OCI-LY7 (cell line): Measurements from ENCODE around the gene SELENOP. TPM values are rescaled to one million over a fixed set of nuclear protein-coding genes. Genes with fewer than 3 reads are reported as not detected.

Experiments used
- BruUV-seq: library from RNA; stranded (reverse); fragments of 400-500 nt; replicated peaks from 2 replicates; lab custom pipeline; 2021; lab: Mats Ljungman, UMichigan
- CTCF ChIA-PET: fragments of 300-600 bp; sonication (Branson Sonifier 250); formaldehyde crosslinking; loops from one replicate; lab custom pipeline; 2022; ENCODE audit warnings: antibody characterized with exemption; ENCODE audit not compliant: unreplicated experiment; lab: Charles Lee
- POLR2A ChIA-PET: fragments of 300-600 bp; sonication (Branson Sonifier 250); formaldehyde crosslinking; loops from one replicate; lab custom pipeline; 2022; ENCODE audit warnings: antibody characterized with exemption; lab: Charles Lee
- DNase-seq: peaks from one replicate; pipeline ENCODE4 v3.0.0-alpha.2; 2015; ENCODE audit warnings: low spot score
- H2AFZ ChIP-seq: fragments of 200-600 bp; sonication (generic), shearing (Covaris generic); 2 replicates; pipeline ENCODE4 v1.6.1; 2014; ENCODE audit warnings: mild to moderate bottlenecking, antibody characterized with exemption, low read length, moderate library complexity
- H3K27ac ChIP-seq: fragments of 200-600 bp; sonication (generic); 2 replicates; pipeline ENCODE4 v1.5.1; 2014; ENCODE audit warnings: mixed run types, low read depth, mild to moderate bottlenecking, moderate library complexity, low read length, inconsistent platforms; ENCODE audit not compliant: poor library complexity, severe bottlenecking
- H3K36me3 ChIP-seq: fragments of 200-600 bp; sonication (generic); 2 replicates; pipeline ENCODE4 v1.6.1; 2014; ENCODE audit warnings: mild to moderate bottlenecking, antibody characterized with exemption, low read length, moderate library complexity, mixed read lengths; ENCODE audit not compliant: insufficient read depth
- H3K4me1 ChIP-seq: fragments of 200-600 bp; sonication (generic); 2 replicates; pipeline ENCODE4 v1.5.1; 2014; ENCODE audit warnings: mild to moderate bottlenecking, low read length; ENCODE audit not compliant: insufficient read depth, poor library complexity, severe bottlenecking
- H3K4me2 ChIP-seq: fragments of 200-600 bp; sonication (generic); 2 replicates; pipeline ENCODE4 v1.6.1; 2014; ENCODE audit warnings: mild to moderate bottlenecking, low read length
- H3K4me3 ChIP-seq: fragments of 200-600 bp; sonication (generic); 2 replicates; pipeline ENCODE4 v1.5.1; 2014; ENCODE audit warnings: mild to moderate bottlenecking, low read depth, low read length; ENCODE audit not compliant: poor library complexity, severe bottlenecking
- H3K79me2 ChIP-seq: fragments of 200-600 bp; sonication (generic); 2 replicates; pipeline ENCODE4 v1.6.1; 2016; ENCODE audit warnings: low read depth, mild to moderate bottlenecking, low read length, moderate library complexity, mixed read lengths; ENCODE audit not compliant: insufficient read depth
- H3K9me2 ChIP-seq: fragments of 200-600 bp; sonication (generic); 2 replicates; pipeline ENCODE4 v1.6.1; 2016; ENCODE audit warnings: mild to moderate bottlenecking, low read length, mixed read lengths; ENCODE audit not compliant: insufficient read depth
- H3K9me3 ChIP-seq: fragments of 200-600 bp; sonication (generic); 2 replicates; pipeline ENCODE4 v1.6.1; 2014; ENCODE audit warnings: mild to moderate bottlenecking, mixed run types, low read length, mixed read lengths
- H4K20me1 ChIP-seq: fragments of 200-600 bp; sonication (generic); 2 replicates; pipeline ENCODE4 v1.6.1; 2014; ENCODE audit warnings: mild to moderate bottlenecking, antibody characterized with exemption, low read length, moderate library complexity, mixed read lengths; ENCODE audit not compliant: insufficient read depth
- CTCF ChIP-seq: fragments of 200-600 bp; sonication (generic); conservative IDR thresholded peaks from 2 replicates; pipeline ENCODE4 v1.5.1; 2014; ENCODE audit warnings: mild to moderate bottlenecking, antibody characterized with exemption, low read length, moderate library complexity, mixed read lengths
- EZH2phosphoT487 ChIP-seq: fragments of 200-600 bp; sonication (generic); IDR thresholded peaks from 2 replicates; pipeline ENCODE4 v1.6.1; 2018; ENCODE audit warnings: low read depth, borderline replicate concordance, mild to moderate bottlenecking, mixed run types, antibody characterized with exemption, low read length, moderate library complexity, mixed read lengths
- intact Hi-C: fragments of 100-400 bp; cut with micrococcal nuclease; formaldehyde crosslinking; loops from one replicate; pipeline ENCODE4 v1.10.0; 2022; ENCODE audit not compliant: unreplicated experiment
- total RNA-seq, 2 experiments: library from RNA; depleted of rRNA in 1 of 2; stranded (reverse); fragments of >200 nt in 1 of 2; shearing (Covaris generic) in 1 of 2; gene quantifications; 2 replicates each; pipeline ENCODE4 v1.2.3, GENCODE V29; 2014 to 2022

The SELENOP gene
- total RNA-seq, 2 experiments from 2014 or later = not detected

GRCh38 chr5:42772265-42772993, 39.3 kb downstream of the SELENOP start:
- no peak overlapping the region for H2AFZ ChIP-seq
- POLR2A ChIA-PET = interaction anchor here (0.7 kb wide), 2 partner anchors 19 to 24 kb away, joined by 3 read pairs; no protein-coding TSS in a partner anchor
- no peak for DNase-seq

GRCh38 chr5:42770003-42770402, 41.7 kb downstream of the SELENOP start:
- DNase-seq = no peak
- H2AFZ ChIP-seq = no peak overlapping the region
- H3K4me3 ChIP-seq = no peak overlapping the region
- no peaks in the 10 kb centered on the region for H3K9me2 ChIP-seq
- no peaks in the 10 kb centered on the region for H3K4me1 ChIP-seq
- no peaks in the 10 kb centered on the region for H4K20me1 ChIP-seq
- CTCF ChIA-PET = no interaction called here
- H3K27ac ChIP-seq = no peak overlapping the region
- no peaks in the 10 kb centered on the region for H3K36me3 ChIP-seq
- no peaks in the 10 kb centered on the region for H3K9me3 ChIP-seq
- intact Hi-C loops = no loop called here
- no TSS peak for BruUV-seq
- TF ChIP-seq EZH2phosphoT487 (no peak), CTCF (no peak)
- H3K79me2 ChIP-seq = no peaks in the 10 kb centered on the region
- POLR2A ChIA-PET = interaction anchor here (0.7 kb wide), 1 partner anchor 914 kb away, joined by 3 read pairs; no protein-coding TSS in a partner anchor
- no peak overlapping the region for H3K4me2 ChIP-seq

More at GRCh38 chr5:42772265-42772993, 39.3 kb downstream of the SELENOP start:
- Histone ChIP-seq H3K9me3 (no peaks in the 10 kb centered on the region), H3K27ac (no peak overlapping the region), H3K4me1 (no peaks in the 10 kb centered on the region), H4K20me1 (no peaks in the 10 kb centered on the region), H3K4me2 (no peak overlapping the region), H3K36me3 (no peaks in the 10 kb centered on the region), H3K9me2 (no peaks in the 10 kb centered on the region), H3K79me2 (no peaks in the 10 kb centered on the region), H3K4me3 (no peak overlapping the region)
- intact Hi-C loops = no loop called here
- BruUV-seq = no TSS peak
- TF ChIP-seq EZH2phosphoT487 (no peak), CTCF (no peak)
- CTCF ChIA-PET = no interaction called here

GRCh38 chr5:42768106-42768504, 43.6 kb downstream of the SELENOP start:
- Histone ChIP-seq H3K4me1 (no peaks in the 10 kb centered on the region), H3K79me2 (no peaks in the 10 kb centered on the region), H3K9me2 (no peaks in the 10 kb centered on the region), H2AFZ (no peak overlapping the region), H3K9me3 (no peaks in the 10 kb centered on the region), H4K20me1 (no peaks in the 10 kb centered on the region), H3K36me3 (no peaks in the 10 kb centered on the region), H3K4me2 (no peak overlapping the region), H3K27ac (no peak overlapping the region), H3K4me3 (no peak overlapping the region)
- no peak for DNase-seq
- BruUV-seq = no TSS peak
- intact Hi-C loops = no loop called here
- no peak for TF ChIP-seq EZH2phosphoT487
- ChIA-PET POLR2A (no interaction called here), CTCF (no interaction called here)
